ENCODE data around the gene HIP1R. TPM values are rescaled to one million over a fixed set of nuclear protein-coding genes. Genes with fewer than 3 reads are reported as not detected.

Gene HIP1R
- total RNA-seq, 1 experiment from 2014 or later: 36.7 TPM

DNA sequence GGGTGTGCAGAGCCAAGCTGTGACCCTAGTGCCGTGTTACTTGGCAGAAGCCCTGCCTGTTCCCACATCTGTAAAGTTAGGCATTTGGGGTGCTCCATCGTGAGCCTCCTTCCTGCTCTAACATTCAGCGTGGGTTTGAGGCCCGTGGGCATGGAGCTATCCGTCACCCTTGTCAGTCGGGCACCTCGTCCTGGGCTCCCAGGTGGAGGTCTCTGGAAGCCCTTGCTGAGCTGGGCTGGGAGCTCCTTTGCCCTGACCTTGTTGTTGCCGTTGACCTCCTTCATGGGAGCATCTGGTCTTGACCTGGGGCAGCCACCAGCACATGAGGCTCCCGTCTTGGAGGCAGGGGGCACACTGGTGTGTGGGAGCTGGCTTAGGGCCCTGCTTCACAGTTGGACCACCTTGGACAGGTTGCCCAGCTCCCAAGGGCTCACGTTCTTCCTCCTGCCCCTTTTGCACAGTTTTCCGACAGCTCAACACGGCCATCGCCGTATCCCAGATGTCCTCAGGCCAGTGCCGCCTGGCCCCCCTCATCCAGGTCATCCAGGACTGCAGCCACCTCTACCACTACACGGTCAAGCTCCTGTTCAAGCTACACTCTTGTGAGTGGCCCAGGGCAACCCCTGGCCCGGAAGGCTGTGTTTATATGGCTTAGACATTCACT lies 18.5 kb downstream of the HIP1R start:
- H3K9me3 ChIP-seq (ENCODE audit: control insufficient read depth, insufficient read depth, low read depth, low read length): no peaks in the 10 kb centered on the region
- ChIA-PET POLR2A (interaction anchor here (0.7 kb wide), 2 partner anchors 44 to 58 kb away, joined by 3 to 17 read pairs; no protein-coding TSS in a partner anchor), CTCF (no interaction called here)
- no peak overlapping the region for H3K27ac ChIP-seq (ENCODE audit: low read length)
- in situ Hi-C loops (cut with HindIII; ENCODE audit: low pct_unique_long_range_greater_than_20kb, low sequenced_read_pairs): no loop called here
- no peaks in the 10 kb centered on the region for H3K27me3 ChIP-seq (ENCODE audit: control insufficient read depth, insufficient read depth, low read length)
- ATAC-seq: no peak
- intact Hi-C loops (cut with micrococcal nuclease; ENCODE audit: unreplicated experiment): no loop called here
- no peak overlapping the region for H3K4me3 ChIP-seq (ENCODE audit: low read depth in 2 of 2, low read length in 2 of 2)
- no peaks in the 10 kb centered on the region for H3K36me3 ChIP-seq (ENCODE audit: control insufficient read depth, insufficient read depth, low read length)
- DNase-seq (ENCODE audit: low read depth, low spot score): no peak
- no peaks in the 10 kb centered on the region for H3K4me1 ChIP-seq (ENCODE audit: control insufficient read depth, insufficient read depth, low read length)
- BruUV-seq (replicated peaks): no TSS peak
- TF ChIP-seq TCF7L2 (IDR thresholded peaks at IDR 0.05; ENCODE audit: low read depth, low read length): no peak
- TF ChIP-seq, protein P1, sequence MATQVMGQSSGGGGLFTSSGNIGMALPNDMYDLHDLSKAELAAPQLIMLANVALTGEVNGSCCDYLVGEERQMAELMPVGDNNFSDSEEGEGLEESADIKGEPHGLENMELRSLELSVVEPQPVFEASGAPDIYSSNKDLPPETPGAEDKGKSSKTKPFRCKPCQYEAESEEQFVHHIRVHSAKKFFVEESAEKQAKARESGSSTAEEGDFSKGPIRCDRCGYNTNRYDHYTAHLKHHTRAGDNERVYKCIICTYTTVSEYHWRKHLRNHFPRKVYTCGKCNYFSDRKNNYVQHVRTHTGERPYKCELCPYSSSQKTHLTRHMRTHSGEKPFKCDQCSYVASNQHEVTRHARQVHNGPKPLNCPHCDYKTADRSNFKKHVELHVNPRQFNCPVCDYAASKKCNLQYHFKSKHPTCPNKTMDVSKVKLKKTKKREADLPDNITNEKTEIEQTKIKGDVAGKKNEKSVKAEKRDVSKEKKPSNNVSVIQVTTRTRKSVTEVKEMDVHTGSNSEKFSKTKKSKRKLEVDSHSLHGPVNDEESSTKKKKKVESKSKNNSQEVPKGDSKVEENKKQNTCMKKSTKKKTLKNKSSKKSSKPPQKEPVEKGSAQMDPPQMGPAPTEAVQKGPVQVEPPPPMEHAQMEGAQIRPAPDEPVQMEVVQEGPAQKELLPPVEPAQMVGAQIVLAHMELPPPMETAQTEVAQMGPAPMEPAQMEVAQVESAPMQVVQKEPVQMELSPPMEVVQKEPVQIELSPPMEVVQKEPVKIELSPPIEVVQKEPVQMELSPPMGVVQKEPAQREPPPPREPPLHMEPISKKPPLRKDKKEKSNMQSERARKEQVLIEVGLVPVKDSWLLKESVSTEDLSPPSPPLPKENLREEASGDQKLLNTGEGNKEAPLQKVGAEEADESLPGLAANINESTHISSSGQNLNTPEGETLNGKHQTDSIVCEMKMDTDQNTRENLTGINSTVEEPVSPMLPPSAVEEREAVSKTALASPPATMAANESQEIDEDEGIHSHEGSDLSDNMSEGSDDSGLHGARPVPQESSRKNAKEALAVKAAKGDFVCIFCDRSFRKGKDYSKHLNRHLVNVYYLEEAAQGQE (IDR thresholded peaks at IDR 0.05; ENCODE audit: insufficient read depth in 1 of 2, low read depth in 2 of 2, low read length in 1 of 2): no peak
- TF ChIP-seq POLR2AphosphoS5 (IDR thresholded peaks at IDR 0.05; ENCODE audit: low read depth, low read length): no peak
- TF ChIP-seq SIN3A (IDR thresholded peaks at IDR 0.05; ENCODE audit: borderline replicate concordance, insufficient read depth, low read depth, low read length): no peak

DNA sequence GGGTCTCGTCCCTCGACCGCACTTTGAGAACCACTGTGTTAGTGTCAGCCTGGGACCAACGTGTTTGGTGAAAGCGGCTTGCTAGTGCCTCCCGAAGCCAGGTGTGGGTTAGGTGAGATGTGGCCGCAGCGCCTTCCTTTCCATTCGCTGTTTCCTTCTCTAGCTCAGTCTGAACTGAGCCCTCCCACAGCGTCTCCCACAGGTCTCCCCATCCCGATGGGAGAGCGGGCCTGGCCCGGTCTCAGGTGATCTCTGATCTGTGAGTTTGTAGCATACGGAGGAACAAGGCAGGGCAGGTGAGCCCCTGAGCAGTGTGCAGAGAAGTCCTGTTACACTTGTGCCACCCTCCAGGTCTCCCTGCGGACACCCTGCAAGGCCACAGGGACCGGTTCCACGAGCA lies 19.3 kb downstream of the HIP1R start:
- ATAC-seq: no peak
- intact Hi-C loops (cut with micrococcal nuclease; ENCODE audit: unreplicated experiment) (no loop called here), in situ Hi-C loops (cut with HindIII; ENCODE audit: low pct_unique_long_range_greater_than_20kb, low sequenced_read_pairs) (no loop called here)
- no peaks in the 10 kb centered on the region; the same call in 1 of the 2 replicates for H3K4me1 ChIP-seq (ENCODE audit: control insufficient read depth, insufficient read depth, low read length)
- no peak overlapping the region for H3K27ac ChIP-seq (ENCODE audit: low read length)
- BruUV-seq (replicated peaks): no TSS peak
- H3K9me3 ChIP-seq (ENCODE audit: control insufficient read depth, insufficient read depth, low read depth, low read length): no peaks in the 10 kb centered on the region
- H3K27me3 ChIP-seq (ENCODE audit: control insufficient read depth, insufficient read depth, low read length): no peaks in the 10 kb centered on the region
- no peaks in the 10 kb centered on the region for H3K36me3 ChIP-seq (ENCODE audit: control insufficient read depth, insufficient read depth, low read length)
- ChIA-PET CTCF (no interaction called here), POLR2A (interaction anchor here (0.7 kb wide), 1 partner anchor 43 kb away, joined by 3 read pairs; no protein-coding TSS in a partner anchor)
- no peak for TF ChIP-seq POLR2AphosphoS5 (IDR thresholded peaks at IDR 0.05; ENCODE audit: low read depth, low read length)
- no peak for TF ChIP-seq TCF7L2 (IDR thresholded peaks at IDR 0.05; ENCODE audit: low read depth, low read length)
- no peak for TF ChIP-seq SIN3A (IDR thresholded peaks at IDR 0.05; ENCODE audit: borderline replicate concordance, insufficient read depth, low read depth, low read length)
- TF ChIP-seq, protein P1 (IDR thresholded peaks at IDR 0.05; ENCODE audit: insufficient read depth in 1 of 2, low read depth in 2 of 2, low read length in 1 of 2): no peak
- TF ChIP-seq, protein P2, sequence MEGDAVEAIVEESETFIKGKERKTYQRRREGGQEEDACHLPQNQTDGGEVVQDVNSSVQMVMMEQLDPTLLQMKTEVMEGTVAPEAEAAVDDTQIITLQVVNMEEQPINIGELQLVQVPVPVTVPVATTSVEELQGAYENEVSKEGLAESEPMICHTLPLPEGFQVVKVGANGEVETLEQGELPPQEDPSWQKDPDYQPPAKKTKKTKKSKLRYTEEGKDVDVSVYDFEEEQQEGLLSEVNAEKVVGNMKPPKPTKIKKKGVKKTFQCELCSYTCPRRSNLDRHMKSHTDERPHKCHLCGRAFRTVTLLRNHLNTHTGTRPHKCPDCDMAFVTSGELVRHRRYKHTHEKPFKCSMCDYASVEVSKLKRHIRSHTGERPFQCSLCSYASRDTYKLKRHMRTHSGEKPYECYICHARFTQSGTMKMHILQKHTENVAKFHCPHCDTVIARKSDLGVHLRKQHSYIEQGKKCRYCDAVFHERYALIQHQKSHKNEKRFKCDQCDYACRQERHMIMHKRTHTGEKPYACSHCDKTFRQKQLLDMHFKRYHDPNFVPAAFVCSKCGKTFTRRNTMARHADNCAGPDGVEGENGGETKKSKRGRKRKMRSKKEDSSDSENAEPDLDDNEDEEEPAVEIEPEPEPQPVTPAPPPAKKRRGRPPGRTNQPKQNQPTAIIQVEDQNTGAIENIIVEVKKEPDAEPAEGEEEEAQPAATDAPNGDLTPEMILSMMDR (IDR thresholded peaks at IDR 0.05): no peak
- no peak overlapping the region for H3K4me3 ChIP-seq (ENCODE audit: low read depth in 2 of 2, low read length in 2 of 2)
- DNase-seq (ENCODE audit: low read depth, low spot score): no peak
